Activated CD8-positive, alpha-beta memory T cell treated with anti-CD3 and anti-CD28 coated beads for 48 hours (primary cell): ENCODE results near the gene FNDC11.
"Not testable (repeated sequence)": the region's sequence is repeated elsewhere in the genome, so short reads cannot be mapped to it uniquely, and the experiment has no call there.

Experiments
- DNase-seq, 3 experiments: peaks; one replicate each; pipeline ENCODE4 v3.0.0-alpha.2; 2020; ENCODE audit warnings: low read depth in 2 of 3, low spot score in 2 of 3

Gene FNDC11

DNA sequence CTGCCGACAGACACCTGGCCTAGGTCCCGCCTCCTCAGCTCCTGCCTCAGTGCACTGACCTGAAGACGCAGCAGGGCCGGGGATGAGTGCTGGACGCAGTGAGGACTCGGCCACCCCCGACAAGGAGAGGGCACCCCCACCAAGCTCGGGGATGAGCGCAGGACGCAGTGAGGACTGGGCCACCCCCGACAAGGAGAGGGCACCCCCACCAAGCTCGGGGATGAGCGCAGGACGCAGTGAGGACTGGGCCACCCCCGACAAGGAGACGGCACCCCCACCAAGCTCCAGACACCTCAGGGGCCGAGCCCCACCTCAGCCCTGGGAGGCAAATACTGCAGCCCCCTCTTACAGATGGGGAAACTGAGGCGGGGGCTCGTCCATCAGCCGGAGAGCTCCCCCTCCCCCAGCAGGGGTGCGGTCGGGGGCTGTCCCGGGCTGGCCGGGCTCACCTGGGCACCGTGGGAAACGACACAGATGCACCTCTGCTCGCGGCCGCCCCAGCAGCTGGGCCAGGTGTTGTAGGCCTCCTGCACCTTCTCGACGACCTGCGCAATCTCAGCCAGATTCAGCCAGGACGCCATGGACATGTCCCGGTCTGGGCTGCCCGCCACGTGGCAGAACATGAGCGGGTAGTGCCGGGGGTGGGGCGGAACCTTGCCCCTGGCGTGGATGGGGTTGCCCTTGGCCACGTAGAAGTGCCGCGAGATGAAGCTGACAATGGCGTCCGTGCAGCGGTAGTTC is 12.6 kb downstream of the FNDC11 start:
- no peak for DNase-seq

- DNase-seq, result no peak
Observed at GRCh38 chr20:63567136-63567385, 13.1 kb downstream of the FNDC11 start.

GRCh38 chr20:63567386-63568169 is 13.6 kb downstream of the FNDC11 start:
- peak in 2 of 3 experiments; percentile 38 to 44 for DNase-seq

GRCh38 chr20:63568170-63568981 is 14.4 kb downstream of the FNDC11 start:
- DNase-seq, result no peak

- no peak for DNase-seq
Observed at GRCh38 chr20:63568986-63569949, 15.3 kb downstream of the FNDC11 start.

DNA sequence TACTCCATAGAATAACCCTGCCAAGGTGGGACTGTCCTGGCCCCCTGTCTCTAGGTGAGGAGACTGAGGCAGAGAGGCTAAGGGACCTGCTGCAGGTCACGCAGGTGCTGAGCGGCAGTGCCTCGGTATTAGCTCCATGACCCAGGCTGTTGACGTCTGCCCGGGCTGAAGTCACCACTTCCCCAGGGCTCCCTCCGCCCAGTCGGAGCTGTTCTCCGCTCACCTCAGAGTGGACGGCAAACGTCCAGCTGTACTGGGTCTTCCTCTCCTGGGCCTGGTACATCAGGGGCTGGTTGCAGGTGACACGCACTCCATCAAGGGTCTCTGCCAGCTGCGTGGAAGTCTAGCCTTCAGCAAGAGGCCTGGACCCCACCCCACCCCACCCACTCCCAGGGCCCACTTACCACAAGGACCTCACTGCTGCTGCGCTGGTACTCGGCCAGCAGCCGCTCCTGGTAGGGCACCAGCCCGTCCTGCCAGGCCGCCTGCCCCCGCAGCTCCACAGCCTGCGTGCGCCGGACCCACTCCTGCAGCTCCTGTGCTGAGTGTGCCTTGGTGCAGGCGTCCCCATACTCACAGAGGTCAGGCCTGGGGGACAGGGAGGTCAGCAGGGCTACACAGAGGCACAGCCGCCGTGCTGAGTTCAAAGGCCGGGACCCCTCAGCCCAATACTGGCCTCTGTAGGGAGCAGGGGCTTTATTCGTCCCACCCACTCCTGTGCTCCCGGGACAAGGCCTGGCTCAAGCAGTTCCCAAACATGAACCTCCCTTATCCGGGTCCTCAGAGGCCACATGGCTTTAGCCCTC is 16.5 kb downstream of the FNDC11 start:
- no peak for DNase-seq

DNA sequence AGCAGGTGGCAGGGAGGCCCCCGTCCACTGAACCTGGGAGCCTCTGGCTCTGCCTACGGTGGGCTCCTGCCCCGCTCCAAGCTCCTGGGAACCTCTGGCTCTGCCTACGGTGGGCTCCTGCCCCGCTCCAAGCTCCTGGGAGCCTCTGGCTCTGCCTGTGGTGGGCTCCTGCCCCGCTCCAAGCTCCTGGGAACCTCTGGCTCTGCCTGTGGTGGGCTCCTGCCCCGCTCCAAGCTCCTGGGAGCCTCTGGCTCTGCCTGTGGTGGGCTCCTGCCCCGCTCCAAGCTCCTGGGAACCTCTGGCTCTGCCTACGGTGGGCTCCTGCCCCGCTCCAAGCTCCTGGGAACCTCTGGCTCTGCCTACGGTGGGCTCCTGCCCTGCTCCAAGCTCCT is 17.1 kb downstream of the FNDC11 start:
- not testable (repeated sequence) for DNase-seq

- no peak for DNase-seq
Observed at GRCh38 chr20:63572071-63572787, 18.3 kb downstream of the FNDC11 start.

DNA sequence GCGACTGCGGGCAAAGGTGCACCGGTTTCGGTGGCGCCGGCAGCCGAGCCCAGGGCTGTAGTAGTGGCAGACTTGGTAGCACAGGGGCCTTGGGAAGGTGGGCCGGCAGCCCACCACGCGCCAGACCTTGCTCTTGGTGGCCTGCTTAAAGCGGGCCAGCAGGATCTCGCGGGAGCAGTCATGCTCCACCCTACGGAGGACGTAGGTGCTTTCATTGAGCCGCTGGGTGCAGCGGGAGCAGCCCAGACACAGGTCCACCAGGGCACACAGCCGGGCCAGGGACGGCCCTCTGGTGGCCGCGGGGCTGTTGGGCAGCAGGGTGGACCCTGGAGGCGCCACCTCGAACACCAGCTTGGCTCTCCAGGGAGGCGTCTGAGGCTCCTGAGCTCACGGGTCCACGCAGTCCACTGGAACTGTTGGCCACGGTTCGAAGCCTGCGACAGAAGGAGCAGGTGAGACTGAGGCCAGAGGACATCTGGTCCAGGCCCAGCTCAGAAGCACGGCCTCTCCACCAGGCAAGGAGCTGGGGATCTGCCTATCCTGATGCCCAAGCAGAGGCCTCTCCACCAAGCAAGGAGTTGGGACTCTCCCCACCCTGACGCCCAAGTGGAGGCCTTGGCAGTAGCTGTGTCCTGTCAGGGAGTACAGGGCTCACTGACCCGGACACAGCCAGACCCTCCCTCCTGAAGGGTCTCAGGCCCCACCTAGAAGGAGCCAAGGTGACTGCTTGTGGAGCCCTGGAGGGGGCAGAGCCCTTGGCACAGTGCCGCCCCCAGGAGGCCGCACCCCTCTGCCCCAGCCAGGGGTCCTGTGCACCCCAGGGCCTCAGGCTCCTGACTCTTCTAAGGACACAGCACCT is 19.1 kb downstream of the FNDC11 start:
- no peak for DNase-seq

- no peak for DNase-seq
Observed at GRCh38 chr20:63573647-63574131, 19.7 kb downstream of the FNDC11 start.

DNA sequence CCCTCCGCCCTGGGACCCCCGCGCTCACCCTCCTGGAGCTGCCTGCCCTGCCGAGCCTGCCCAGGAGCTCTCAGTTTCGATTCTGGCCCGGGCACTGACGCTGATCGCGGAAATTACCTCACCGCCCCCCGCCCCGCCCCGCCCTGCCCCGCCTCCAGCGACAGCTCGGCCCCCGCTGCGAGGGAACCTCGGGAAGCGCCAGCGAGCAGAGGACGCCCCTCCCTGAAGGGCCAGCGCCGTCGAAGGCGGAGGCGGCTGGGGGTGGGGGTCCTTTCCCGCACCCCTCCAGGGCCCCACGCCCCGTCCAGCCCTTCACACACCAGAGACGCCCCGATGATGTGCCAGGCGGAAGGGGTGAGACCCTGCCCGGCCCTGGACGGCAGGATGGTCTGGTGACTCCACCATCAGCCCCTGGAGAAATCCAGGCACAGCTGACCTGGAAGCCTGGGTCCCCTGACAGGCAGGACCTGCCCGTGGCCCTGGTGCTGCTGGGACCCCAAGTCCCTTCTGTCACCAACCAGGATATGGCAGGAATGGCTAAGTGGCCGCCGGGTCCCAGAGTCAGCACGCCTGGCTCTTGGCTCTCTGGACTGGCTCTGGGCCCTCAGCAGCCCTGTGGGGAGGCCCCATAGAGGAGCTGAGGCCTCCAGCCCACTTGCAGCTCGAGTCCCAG is 20.3 kb downstream of the FNDC11 start, which contains the start of gene HELZ2:
HELZ2 (minus strand) TSS at position 84 of the 673 bp plus-strand sequence. CDS start 1,854 bp downstream, outside the sequence.
- DNase-seq, result peak in 1 of 3 experiments; percentile 18

DNA sequence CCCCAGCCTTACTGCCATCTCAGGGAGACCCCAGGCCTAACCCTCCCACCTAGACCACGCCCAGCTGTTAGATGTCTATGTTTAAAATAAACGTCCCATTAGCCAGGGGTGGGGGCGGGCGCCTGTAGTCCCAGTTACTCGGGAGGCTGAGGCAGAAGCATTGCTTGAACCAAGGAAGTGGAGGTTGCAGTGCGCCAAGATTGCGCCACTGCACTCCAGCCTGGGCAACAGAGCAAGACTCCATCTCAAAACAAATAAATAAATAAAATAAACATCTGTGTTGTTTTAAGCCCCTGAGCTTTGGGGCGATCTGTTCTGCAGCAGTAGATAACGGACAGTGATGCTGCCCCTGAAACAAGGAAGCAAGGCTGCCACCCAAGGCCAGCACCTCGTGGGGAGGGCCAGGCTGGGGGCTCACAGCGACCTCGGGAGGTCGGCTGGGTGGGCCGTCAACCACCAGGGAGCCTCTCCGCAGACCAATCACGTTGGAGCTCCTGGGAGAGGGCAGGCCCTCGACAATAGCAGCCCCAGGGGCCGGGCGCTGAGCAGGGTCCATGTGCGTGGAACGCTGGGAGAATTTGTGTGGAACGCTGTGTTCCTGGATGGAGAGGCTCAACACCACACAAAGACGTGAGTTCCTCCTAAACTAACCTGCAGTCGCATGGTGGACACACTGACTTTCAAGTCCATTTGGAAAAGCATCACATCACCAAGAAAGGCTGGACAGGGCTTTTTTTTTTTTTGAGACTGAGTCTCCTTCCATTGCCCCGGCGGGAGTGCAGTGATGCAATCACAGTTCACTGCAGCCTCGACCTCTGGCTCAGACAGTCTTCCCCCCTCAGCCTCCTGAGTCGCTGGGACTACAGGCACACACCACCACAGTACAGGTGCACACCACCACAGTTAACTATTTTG is 21.1 kb downstream of the FNDC11 start:
- no peak for DNase-seq

DNA sequence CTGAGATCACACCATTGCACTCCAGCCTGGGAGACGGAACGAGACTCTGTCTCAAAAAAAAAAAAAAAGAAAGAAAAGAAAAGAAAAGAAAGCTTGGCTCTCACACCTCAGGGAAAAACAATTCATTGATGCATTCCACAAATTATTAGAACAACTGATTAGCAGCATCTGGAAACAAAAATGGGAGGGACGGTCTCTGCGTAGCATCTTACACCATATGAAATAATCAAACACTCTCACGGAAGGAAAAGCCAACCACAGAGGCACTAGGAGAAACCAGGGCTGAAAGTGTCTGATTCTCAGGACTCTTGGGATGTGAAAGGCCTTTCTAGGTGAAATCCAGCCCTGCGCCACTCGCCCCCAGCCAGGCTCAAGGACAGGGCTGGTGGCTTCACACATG is 22.4 kb downstream of the FNDC11 start:
- DNase-seq, result no peak

- DNase-seq, result no peak
Observed at GRCh38 chr20:63577317-63577894, 23.4 kb downstream of the FNDC11 start.

DNA sequence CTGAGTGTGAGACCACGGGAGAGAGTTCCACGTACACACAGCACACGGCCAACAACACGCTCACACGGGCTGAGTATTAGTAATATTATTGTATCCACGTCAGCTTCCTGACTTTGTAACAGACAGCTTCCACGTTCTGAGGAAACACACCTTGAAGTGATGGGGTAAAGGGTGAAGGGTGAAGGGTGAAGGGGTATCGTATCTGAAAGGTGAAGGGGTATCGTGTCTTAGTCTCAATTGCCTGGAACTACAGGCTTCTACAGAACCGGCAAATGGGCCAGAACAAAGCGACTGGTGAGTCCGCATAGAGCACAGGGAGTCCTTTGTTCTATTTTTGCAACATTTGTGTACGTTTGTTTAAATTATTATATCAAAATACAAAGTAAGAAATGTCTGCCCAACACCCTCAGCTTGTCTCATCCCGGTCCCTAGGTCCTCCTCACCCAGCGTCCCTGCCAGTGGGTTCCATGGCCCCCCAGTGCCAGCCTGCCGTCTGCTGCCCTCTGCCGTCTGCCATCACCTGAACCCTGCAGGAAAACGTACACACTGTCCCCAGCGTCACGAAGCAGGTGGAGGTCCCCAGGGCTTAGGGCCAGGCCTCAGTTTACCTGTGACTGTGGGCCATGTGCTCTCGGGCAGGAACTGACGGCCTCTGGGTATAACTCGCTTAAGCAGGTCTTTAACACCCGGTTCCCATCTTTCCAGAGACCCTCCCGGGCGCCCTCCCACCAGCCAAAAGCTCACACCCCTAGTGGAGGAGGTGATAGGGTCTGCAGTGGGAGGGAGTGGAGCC is 24.5 kb downstream of the FNDC11 start:
- DNase-seq, result no peak
